Pulmonary artery endothelial cell (primary cell): ENCODE results near the gene CDH4. TPM values are rescaled to one million over a fixed set of nuclear protein-coding genes. Genes with fewer than 3 reads are reported as not detected.

Source experiments
- DNase-seq: peaks from one replicate; pipeline ENCODE4 v3.0.0-alpha.2; 2011; ENCODE audit warnings: low read depth, low spot score
- total RNA-seq: library from RNA; depleted of rRNA; stranded (reverse); fragments of >200 nt; gene quantifications from 2 replicates; pipeline ENCODE4 v1.2.3, GENCODE V29; 2014

CDH4 gene
- total RNA-seq, 1 donor from 2014 or later: 7.5 TPM

DNA sequence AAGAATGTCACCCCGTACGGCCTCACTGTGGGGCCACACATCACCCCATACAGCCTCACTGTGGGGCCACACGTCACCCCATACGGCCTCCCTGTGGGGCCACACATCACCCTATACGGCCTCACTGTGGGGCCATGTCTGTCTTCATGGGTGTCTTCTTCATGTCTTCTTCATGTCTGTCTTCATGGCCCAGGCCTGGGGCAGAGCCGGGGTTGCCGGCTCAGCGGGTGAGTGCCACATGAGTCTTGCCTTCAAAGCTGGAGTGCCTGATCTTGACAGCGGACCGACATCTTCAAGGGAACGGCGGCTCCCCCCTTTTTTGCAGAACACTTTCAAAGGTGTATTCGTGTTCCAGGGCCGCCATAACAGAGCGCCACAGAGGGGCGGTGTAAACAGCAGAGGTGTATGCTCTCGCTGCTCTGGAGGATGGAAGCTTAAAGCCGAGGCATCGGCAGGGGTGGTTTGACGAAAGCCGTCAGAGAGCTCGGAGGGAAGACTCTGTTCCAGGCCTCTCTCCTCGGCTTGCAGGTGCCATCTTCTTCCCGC, 448.6 kb downstream of the CDH4 start:
- DNase-seq: no peak

GRCh38 chr20:61701401-61701800, 449.3 kb downstream of the CDH4 start:
- DNase-seq: no peak

GRCh38 chr20:61701802-61702201, 449.7 kb downstream of the CDH4 start:
- DNase-seq: no peak

DNA sequence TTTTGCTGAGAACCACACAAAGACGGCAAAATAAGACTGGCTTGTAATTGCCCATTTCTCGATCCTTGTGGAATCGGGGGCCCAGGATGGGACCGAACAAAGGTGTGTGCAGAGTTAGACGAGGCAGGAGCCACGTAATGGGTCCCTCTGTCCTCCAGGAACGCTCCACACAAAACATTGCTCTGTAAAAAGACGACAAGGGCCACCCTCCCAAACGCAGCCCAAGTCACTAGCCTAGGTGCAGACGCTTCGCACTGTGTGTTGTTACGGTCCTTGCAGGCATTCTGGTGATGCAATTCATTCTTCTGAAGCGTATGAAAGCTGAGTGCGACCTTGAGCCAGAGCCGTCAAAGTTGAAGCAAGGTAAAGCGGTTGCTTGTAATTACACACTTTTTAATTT, 450.2 kb downstream of the CDH4 start:
- no peak for DNase-seq

GRCh38 chr20:61704661-61705060, 452.6 kb downstream of the CDH4 start:
- no peak for DNase-seq

- DNase-seq: no peak
These were observed 453.6 kb downstream of the CDH4 start for GRCh38 chr20:61705386-61706258.

GRCh38 chr20:61706259-61706961, 454.3 kb downstream of the CDH4 start:
- DNase-seq: no peak

- no peak for DNase-seq
These were observed 456.8 kb downstream of the CDH4 start for GRCh38 chr20:61708891-61709290.

GRCh38 chr20:61710108-61710507, 458.0 kb downstream of the CDH4 start:
- DNase-seq: no peak

DNA sequence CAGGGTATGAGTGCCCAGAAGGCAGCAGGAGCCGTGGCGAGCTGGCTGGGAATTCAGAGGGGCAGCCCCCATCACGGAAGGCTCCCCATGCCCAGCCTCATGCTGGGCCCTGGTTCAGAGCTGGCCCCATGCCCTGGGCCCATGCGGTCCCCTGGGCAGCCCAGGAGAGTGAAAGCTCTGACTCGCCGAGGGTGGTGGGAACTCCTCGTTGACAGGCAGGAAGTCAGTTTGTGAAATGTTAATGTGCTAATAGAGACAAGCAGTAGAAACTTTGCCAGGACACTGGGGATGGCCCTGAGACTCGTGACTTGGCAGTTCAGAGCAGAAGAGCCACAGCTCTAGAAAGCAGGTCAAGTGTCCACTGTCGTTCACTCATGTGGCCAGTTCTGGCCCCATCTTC, 460.6 kb downstream of the CDH4 start:
- no peak for DNase-seq

DNA sequence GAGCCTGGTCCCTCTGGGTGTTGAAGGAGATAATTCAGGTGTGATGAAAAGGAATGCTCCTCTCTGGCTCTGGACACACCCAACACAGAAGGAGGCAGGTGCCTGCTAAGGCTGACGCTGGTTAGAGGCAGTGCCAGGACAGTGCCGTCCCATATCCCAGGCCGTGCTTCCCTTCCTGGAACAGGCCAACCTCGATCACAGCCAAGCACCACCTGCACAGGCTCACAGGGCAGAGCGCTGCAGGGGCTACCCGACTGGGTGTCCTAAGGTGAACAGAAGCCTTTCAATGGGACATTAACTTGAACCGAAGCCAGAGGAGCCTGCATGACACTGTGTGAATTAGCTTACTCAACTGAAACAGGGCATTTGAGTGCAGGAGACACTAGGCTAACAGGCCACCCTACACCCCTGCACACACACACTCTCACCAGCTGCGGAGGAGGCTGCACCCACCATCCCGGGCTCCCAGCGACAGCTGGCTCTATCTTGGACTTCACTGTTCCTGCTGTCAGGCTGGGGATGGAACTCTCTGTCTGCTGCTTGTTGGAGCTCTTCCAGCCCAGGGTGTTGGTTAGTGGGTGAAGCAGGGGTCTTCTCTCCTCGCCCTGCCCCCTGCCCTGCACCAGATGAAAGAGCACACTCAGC, 466.4 kb downstream of the CDH4 start:
- DNase-seq: no peak

GRCh38 chr20:61719691-61720347, 467.8 kb downstream of the CDH4 start:
- DNase-seq: no peak

DNA sequence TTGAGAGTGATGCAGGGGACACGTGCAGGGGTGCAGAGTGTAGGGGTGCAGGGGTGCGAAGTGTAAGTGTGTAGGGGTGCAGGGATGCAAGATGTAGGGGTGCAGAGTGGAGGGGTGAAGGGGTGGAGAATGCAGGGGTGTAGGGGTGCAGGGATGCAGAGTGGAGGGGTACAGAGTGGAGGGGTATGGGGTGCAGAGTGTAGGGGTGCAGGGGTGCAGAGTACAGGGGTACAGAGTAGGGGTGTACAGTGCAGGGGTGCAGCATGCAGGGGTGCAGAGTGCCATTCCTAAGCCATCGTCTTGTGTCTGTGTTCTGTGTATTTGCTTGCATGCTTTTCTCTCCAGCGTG, 468.3 kb downstream of the CDH4 start:
- DNase-seq: no peak

GRCh38 chr20:61722146-61722678, 470.2 kb downstream of the CDH4 start:
- no peak for DNase-seq

GRCh38 chr20:61723529-61724257, 471.6 kb downstream of the CDH4 start:
- DNase-seq: no peak

DNA sequence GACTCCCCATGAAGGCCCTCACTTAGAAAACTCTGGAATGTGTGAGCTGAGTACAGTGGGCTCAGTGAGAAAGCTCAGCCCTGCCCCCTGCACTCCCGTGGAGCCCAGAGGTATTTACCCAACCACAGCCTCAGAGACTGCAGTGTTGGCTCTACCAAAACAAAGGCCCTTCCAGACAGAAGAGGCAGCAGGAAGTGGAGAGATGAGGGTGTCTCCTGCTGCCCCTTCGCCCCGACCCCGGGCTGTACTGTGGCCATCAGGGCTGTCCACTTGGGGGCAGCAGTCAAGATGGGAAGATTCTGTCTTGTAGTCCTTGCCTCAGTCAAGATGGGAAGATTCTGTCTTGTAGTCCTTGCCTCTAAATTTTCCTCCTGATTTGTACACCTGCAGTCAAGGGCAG, 472.3 kb downstream of the CDH4 start:
- DNase-seq: no peak

DNA sequence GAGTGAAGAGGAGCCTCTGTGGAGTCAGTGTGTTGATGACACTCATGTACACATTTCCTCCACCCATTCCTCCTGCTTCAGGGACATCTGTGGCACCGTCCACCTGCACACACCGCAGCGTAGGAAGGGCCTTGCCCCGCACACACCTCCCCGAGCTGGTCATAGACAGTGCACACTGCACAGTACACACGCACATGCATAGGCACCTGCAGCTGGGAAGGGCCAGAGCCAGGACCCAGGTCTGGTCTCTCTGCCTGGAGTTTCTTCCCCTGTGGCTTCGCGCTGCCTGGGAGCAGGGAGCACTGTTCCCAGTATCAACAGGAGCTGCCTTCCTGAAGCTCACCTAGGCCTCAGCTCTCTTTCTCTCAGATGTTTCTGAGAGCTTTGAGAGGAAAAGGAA, 473.1 kb downstream of the CDH4 start:
- no peak for DNase-seq

- DNase-seq: no peak
These were observed 473.9 kb downstream of the CDH4 start for GRCh38 chr20:61725966-61726365.

DNA sequence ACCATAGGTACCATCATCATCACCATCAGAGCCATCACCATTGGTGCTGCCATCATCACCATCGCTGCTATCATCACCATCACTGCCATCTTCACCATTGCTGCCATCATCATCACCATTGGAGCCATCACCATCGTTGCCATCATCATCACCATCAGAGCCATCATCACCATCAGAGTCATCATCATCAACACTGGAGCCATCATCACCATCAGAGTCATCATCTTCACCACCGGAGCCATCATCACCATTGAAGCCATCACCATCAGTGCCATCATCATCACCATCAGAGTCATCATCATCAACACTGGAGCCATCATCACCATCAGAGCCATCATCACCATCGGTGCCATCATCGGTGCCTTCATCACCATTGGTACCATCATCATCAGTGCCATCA, 474.9 kb downstream of the CDH4 start:
- DNase-seq: no peak

- no peak for DNase-seq
These were observed 475.7 kb downstream of the CDH4 start for GRCh38 chr20:61727761-61728160.

DNA sequence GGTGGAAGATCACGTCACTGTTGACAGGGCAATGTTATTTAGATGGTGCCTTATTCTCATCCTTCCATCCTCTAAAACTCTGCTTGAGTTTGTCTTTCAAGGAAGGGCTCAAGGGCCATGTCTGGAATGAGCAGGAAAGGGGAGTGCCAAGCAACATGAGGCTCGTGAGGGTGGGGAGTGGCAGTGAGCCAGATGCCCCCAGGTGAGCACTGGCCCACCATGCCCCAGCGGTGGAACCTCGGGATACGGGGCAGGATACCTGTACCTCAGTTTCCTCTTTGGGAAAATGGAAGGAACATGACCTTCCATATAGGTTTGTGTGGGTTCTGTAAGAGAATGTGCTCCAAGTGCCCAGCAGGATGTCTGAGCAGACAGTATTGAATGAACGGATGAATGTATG, 476.3 kb downstream of the CDH4 start:
- DNase-seq: no peak
